ACC112 (cell line): ENCODE measurements around the gene SYT9.
A peak's percentile ranks its signal among the peaks of the same experiment; 100 is the strongest.
"Not testable (repeated sequence)": the region's sequence is repeated elsewhere in the genome, so short reads cannot be mapped to it uniquely, and the experiment has no call there.

ENCODE experiments used
- H2AFZ ChIP-seq: fragments of 200-600 bp; sonication (generic); one replicate; pipeline ENCODE4 v1.6.0; 2017; ENCODE audit warnings: antibody characterized with exemption, low read length; ENCODE audit not compliant: unreplicated experiment
- H3K27ac ChIP-seq: fragments of 200-600 bp; sonication (generic); 2 replicates; pipeline ENCODE4 v1.5.1; 2014; ENCODE audit warnings: low read depth, mild to moderate bottlenecking, antibody characterized with exemption, low read length, moderate library complexity
- H3K27me3 ChIP-seq: fragments of 200-600 bp; sonication (generic); 2 replicates; pipeline ENCODE4 v1.6.1; 2014; ENCODE audit warnings: mild to moderate bottlenecking, antibody characterized with exemption, low read length, moderate library complexity, mixed read lengths; ENCODE audit not compliant: insufficient read depth
- H3K36me3 ChIP-seq: fragments of 200-600 bp; sonication (generic); 2 replicates; pipeline ENCODE4 v1.6.1; 2016; ENCODE audit warnings: mild to moderate bottlenecking, antibody characterized with exemption, low read length, moderate library complexity, mixed read lengths; ENCODE audit not compliant: insufficient read depth
- H3K4me1 ChIP-seq: fragments of 200-600 bp; sonication (generic); one replicate; pipeline ENCODE4 v1.6.1; 2016; ENCODE audit warnings: low read length, mixed read lengths; ENCODE audit not compliant: insufficient read depth, unreplicated experiment, control insufficient read depth
- H3K4me3 ChIP-seq: fragments of 200-600 bp; sonication (generic); 2 replicates; pipeline ENCODE4 v1.5.1; 2014; ENCODE audit warnings: mild to moderate bottlenecking, low read depth, low read length
- H3K79me2 ChIP-seq: fragments of 200-600 bp; sonication (generic); one replicate; pipeline ENCODE4 v1.6.0; 2016; ENCODE audit warnings: low read length; ENCODE audit not compliant: control insufficient read depth, unreplicated experiment, insufficient read depth

SYT9 gene

GRCh38 chr11:7514099-7514591 is 262.4 kb downstream of the SYT9 start:
- peak overlapping the region; percentile 96 for H2AFZ ChIP-seq
- peak overlapping the region; percentile 87 for H3K4me3 ChIP-seq
- no peaks in the 10 kb centered on the region for H3K79me2 ChIP-seq
- H3K27me3 ChIP-seq, result peaks cover 26% of the 10 kb centered on the region
- H3K4me1 ChIP-seq, result peaks cover 16% of the 10 kb centered on the region
- H3K27ac ChIP-seq, result no peak overlapping the region
- no peaks in the 10 kb centered on the region for H3K36me3 ChIP-seq

GRCh38 chr11:7515447-7515886 is 263.8 kb downstream of the SYT9 start:
- Histone ChIP-seq H2AFZ (no peak overlapping the region), H3K4me1 (peaks cover 16% of the 10 kb centered on the region), H3K4me3 (no peak overlapping the region), H3K27me3 (peaks cover 26% of the 10 kb centered on the region), H3K36me3 (no peaks in the 10 kb centered on the region), H3K79me2 (no peaks in the 10 kb centered on the region), H3K27ac (no peak overlapping the region)

GRCh38 chr11:7516475-7516874 is 264.8 kb downstream of the SYT9 start:
- no peaks in the 10 kb centered on the region for H3K36me3 ChIP-seq
- H2AFZ ChIP-seq, result no peak overlapping the region
- peaks cover 16% of the 10 kb centered on the region for H3K4me1 ChIP-seq
- no peaks in the 10 kb centered on the region for H3K79me2 ChIP-seq
- no peak overlapping the region for H3K4me3 ChIP-seq
- H3K27ac ChIP-seq, result no peak overlapping the region
- peaks cover 26% of the 10 kb centered on the region for H3K27me3 ChIP-seq

GRCh38 chr11:7517743-7518142 is 266.0 kb downstream of the SYT9 start:
- not testable (repeated sequence) for H3K79me2 ChIP-seq, H3K36me3 ChIP-seq, H2AFZ ChIP-seq, H3K4me3 ChIP-seq, H3K27ac ChIP-seq, H3K4me1 ChIP-seq
- peaks cover 26% of the 10 kb centered on the region for H3K27me3 ChIP-seq
